ENCODE data around the gene CENPX. TPM values are rescaled to one million over a fixed set of nuclear protein-coding genes. Genes with fewer than 3 reads are reported as not detected.

Gene CENPX
- total RNA-seq, 1 donor from 2014 or later = 69.3 TPM

GRCh38 chr17:82007228-82007494 lies 15.5 kb downstream of the CENPX start:
- TF ChIP-seq CTCF (conservative IDR thresholded peaks at IDR 0.05) = no peak
- Mint-ChIP-seq H3K27ac (no peak overlapping the region), H3K9me3 (no peaks in the 10 kb centered on the region), H3K4me1 (ENCODE audit: unreplicated experiment) (peaks cover 9% of the 10 kb centered on the region), H3K27me3 (no peaks in the 10 kb centered on the region), H3K4me3 (no peak overlapping the region), H3K36me3 (no peaks in the 10 kb centered on the region)
- DNase-seq (ENCODE audit: extremely low spot score, unreplicated experiment) = no peak

- no peaks in the 10 kb centered on the region for H3K27me3 Mint-ChIP-seq
- no peaks in the 10 kb centered on the region for H3K9me3 Mint-ChIP-seq
- no peak overlapping the region for H3K27ac Mint-ChIP-seq
- H3K36me3 Mint-ChIP-seq = no peaks in the 10 kb centered on the region
- H3K4me3 Mint-ChIP-seq = no peak overlapping the region
- DNase-seq (ENCODE audit: extremely low spot score, unreplicated experiment) = no peak
- peaks cover 9% of the 10 kb centered on the region for H3K4me1 Mint-ChIP-seq (ENCODE audit: unreplicated experiment)
- TF ChIP-seq CTCF (conservative IDR thresholded peaks at IDR 0.05) = no peak
Observed at GRCh38 chr17:82006468-82007227, 16.0 kb downstream of the CENPX start.

GRCh38 chr17:82005701-82006348 lies 16.9 kb downstream of the CENPX start:
- Mint-ChIP-seq H3K36me3 (no peaks in the 10 kb centered on the region), H3K9me3 (no peaks in the 10 kb centered on the region), H3K27ac (no peak overlapping the region), H3K27me3 (no peaks in the 10 kb centered on the region), H3K4me1 (ENCODE audit: unreplicated experiment) (peaks cover 9% of the 10 kb centered on the region), H3K4me3 (no peak overlapping the region)
- no peak for TF ChIP-seq CTCF (conservative IDR thresholded peaks at IDR 0.05)
- DNase-seq (ENCODE audit: extremely low spot score, unreplicated experiment) = no peak

GRCh38 chr17:82004517-82005455 lies 17.9 kb downstream of the CENPX start:
- Mint-ChIP-seq H3K4me3 (no peak overlapping the region), H3K4me1 (ENCODE audit: unreplicated experiment) (peaks cover 9% of the 10 kb centered on the region), H3K9me3 (no peaks in the 10 kb centered on the region), H3K27me3 (no peaks in the 10 kb centered on the region), H3K36me3 (no peaks in the 10 kb centered on the region), H3K27ac (no peak overlapping the region)
- no peak for TF ChIP-seq CTCF (conservative IDR thresholded peaks at IDR 0.05)
- DNase-seq (ENCODE audit: extremely low spot score, unreplicated experiment) = no peak

GRCh38 chr17:82003411-82004381 lies 19.0 kb downstream of the CENPX start:
- Mint-ChIP-seq H3K4me1 (ENCODE audit: unreplicated experiment) (peaks cover 9% of the 10 kb centered on the region), H3K9me3 (no peaks in the 10 kb centered on the region), H3K36me3 (no peaks in the 10 kb centered on the region), H3K27ac (no peak overlapping the region), H3K27me3 (no peaks in the 10 kb centered on the region), H3K4me3 (no peak overlapping the region)
- no peak for TF ChIP-seq CTCF (conservative IDR thresholded peaks at IDR 0.05)
- no peak for DNase-seq (ENCODE audit: extremely low spot score, unreplicated experiment)

All from type B pancreatic cell (in vitro differentiated cells).